Measurements from ENCODE around the gene CD4.

Gene CD4

GRCh38 chr12:6770094-6770493 lies 19.2 kb upstream of the CD4 start:
- Histone ChIP-seq H3K4me3 (ENCODE audit: low read length) (no peak overlapping the region), H3K4me1 (ENCODE audit: control insufficient read depth, low read length) (peaks cover 20% of the 10 kb centered on the region)

DNA sequence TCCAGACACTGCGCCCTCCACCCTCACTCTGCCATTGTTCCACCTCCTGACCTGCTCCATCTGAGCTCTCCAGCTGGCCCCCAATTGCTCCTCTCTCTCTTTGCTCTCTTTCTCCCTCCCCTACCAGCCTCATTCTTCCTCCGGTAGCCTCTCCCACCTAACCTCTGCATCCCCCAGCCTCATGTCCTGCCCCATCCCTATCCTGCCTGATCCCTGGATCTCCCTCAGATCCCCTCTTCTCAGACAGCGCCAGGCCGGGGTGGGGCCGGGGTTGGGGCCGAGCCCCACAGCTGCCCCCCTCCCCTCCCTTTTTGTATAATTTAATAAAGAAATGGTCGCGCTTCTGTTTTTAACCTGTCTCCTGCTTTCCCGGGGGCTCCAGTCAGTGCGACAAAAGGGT lies 18.7 kb upstream of the CD4 start:
- peaks cover 15% of the 10 kb centered on the region for H3K4me1 ChIP-seq (ENCODE audit: control insufficient read depth, low read length)
- no peaks in the 10 kb centered on the region for H3K9me2 ChIP-seq (replicated peaks; ENCODE audit: control insufficient read depth, low read length)
- H3K27ac ChIP-seq (ENCODE audit: low read depth, low read length), result no peak overlapping the region
- peaks cover 3% of the 10 kb centered on the region; the same call in 1 of the 2 replicates for H4K20me1 ChIP-seq (ENCODE audit: control insufficient read depth, insufficient read depth, low read depth, low read length)
- peaks cover 9% of the 10 kb centered on the region for H3K79me2 ChIP-seq (ENCODE audit: control insufficient read depth, low read length)
- H3K27me3 ChIP-seq (ENCODE audit: control insufficient read depth, low read length), result peaks cover 29% of the 10 kb centered on the region
- H3K9me3 ChIP-seq (ENCODE audit: control insufficient read depth, insufficient read depth, low read length), result no peaks in the 10 kb centered on the region
- no peak overlapping the region for H3K4me2 ChIP-seq (ENCODE audit: low read length)
- no peak overlapping the region for H3K4me3 ChIP-seq (ENCODE audit: low read length)
- H3K36me3 ChIP-seq (ENCODE audit: control insufficient read depth, low read length), result no peaks in the 10 kb centered on the region
- TF ChIP-seq, protein P1, sequence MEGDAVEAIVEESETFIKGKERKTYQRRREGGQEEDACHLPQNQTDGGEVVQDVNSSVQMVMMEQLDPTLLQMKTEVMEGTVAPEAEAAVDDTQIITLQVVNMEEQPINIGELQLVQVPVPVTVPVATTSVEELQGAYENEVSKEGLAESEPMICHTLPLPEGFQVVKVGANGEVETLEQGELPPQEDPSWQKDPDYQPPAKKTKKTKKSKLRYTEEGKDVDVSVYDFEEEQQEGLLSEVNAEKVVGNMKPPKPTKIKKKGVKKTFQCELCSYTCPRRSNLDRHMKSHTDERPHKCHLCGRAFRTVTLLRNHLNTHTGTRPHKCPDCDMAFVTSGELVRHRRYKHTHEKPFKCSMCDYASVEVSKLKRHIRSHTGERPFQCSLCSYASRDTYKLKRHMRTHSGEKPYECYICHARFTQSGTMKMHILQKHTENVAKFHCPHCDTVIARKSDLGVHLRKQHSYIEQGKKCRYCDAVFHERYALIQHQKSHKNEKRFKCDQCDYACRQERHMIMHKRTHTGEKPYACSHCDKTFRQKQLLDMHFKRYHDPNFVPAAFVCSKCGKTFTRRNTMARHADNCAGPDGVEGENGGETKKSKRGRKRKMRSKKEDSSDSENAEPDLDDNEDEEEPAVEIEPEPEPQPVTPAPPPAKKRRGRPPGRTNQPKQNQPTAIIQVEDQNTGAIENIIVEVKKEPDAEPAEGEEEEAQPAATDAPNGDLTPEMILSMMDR (IDR thresholded peaks at IDR 0.05; ENCODE audit: low read depth, low read length, poor library complexity, severe bottlenecking), result no peak
- no peak for TF ChIP-seq EZH2phosphoT487 (IDR thresholded peaks at IDR 0.05; ENCODE audit: borderline replicate concordance, low read length)
- peaks cover 3% of the 10 kb centered on the region; the same call in 1 of the 2 replicates for H3F3A ChIP-seq (ENCODE audit: control insufficient read depth, insufficient read depth)

More at GRCh38 chr12:6770094-6770493, 19.2 kb upstream of the CD4 start:
- peaks cover 8% of the 10 kb centered on the region for H3F3A ChIP-seq (ENCODE audit: control insufficient read depth, insufficient read depth)
- TF ChIP-seq EZH2phosphoT487 (IDR thresholded peaks at IDR 0.05; ENCODE audit: borderline replicate concordance, low read length), result no peak
- TF ChIP-seq, protein P1 (IDR thresholded peaks at IDR 0.05; ENCODE audit: low read depth, low read length, poor library complexity, severe bottlenecking), result no peak
- H3K36me3 ChIP-seq (ENCODE audit: control insufficient read depth, low read length), result no peaks in the 10 kb centered on the region
- peaks cover 24% of the 10 kb centered on the region for H3K27me3 ChIP-seq (ENCODE audit: control insufficient read depth, low read length)
- peaks cover 9% of the 10 kb centered on the region for H3K79me2 ChIP-seq (ENCODE audit: control insufficient read depth, low read length)
- H4K20me1 ChIP-seq (ENCODE audit: control insufficient read depth, insufficient read depth, low read depth, low read length), result peaks cover 3% of the 10 kb centered on the region; the same call in 1 of the 2 replicates
- no peaks in the 10 kb centered on the region for H3K9me3 ChIP-seq (ENCODE audit: control insufficient read depth, insufficient read depth, low read length)
- no peaks in the 10 kb centered on the region for H3K9me2 ChIP-seq (replicated peaks; ENCODE audit: control insufficient read depth, low read length)
- no peak overlapping the region for H3K4me2 ChIP-seq (ENCODE audit: low read length)
- H3K27ac ChIP-seq (ENCODE audit: low read depth, low read length), result no peak overlapping the region

GRCh38 chr12:6771091-6771495 lies 18.2 kb upstream of the CD4 start:
- peaks cover 34% of the 10 kb centered on the region for H3K27me3 ChIP-seq (ENCODE audit: control insufficient read depth, low read length)
- no peaks in the 10 kb centered on the region for H3K9me2 ChIP-seq (replicated peaks; ENCODE audit: control insufficient read depth, low read length)
- no peaks in the 10 kb centered on the region for H3K9me3 ChIP-seq (ENCODE audit: control insufficient read depth, insufficient read depth, low read length)
- H3K4me3 ChIP-seq (ENCODE audit: low read length), result no peak overlapping the region
- peaks cover 3% of the 10 kb centered on the region; the same call in 1 of the 2 replicates for H4K20me1 ChIP-seq (ENCODE audit: control insufficient read depth, insufficient read depth, low read depth, low read length)
- no peak for TF ChIP-seq EZH2phosphoT487 (IDR thresholded peaks at IDR 0.05; ENCODE audit: borderline replicate concordance, low read length)
- TF ChIP-seq, protein P1 (IDR thresholded peaks at IDR 0.05; ENCODE audit: low read depth, low read length, poor library complexity, severe bottlenecking), result no peak
- peaks cover 2% of the 10 kb centered on the region; the same call in 1 of the 2 replicates for H3F3A ChIP-seq (ENCODE audit: control insufficient read depth, insufficient read depth)
- peaks cover 9% of the 10 kb centered on the region for H3K79me2 ChIP-seq (ENCODE audit: control insufficient read depth, low read length)
- H3K36me3 ChIP-seq (ENCODE audit: control insufficient read depth, low read length), result no peaks in the 10 kb centered on the region
- peaks cover 10% of the 10 kb centered on the region for H3K4me1 ChIP-seq (ENCODE audit: control insufficient read depth, low read length)
- H3K4me2 ChIP-seq (ENCODE audit: low read length), result no peak overlapping the region
- H3K27ac ChIP-seq (ENCODE audit: low read depth, low read length), result no peak overlapping the region
